HepG2 (cell line): ENCODE results near the gene MIER1. TPM values are rescaled to one million over a fixed set of nuclear protein-coding genes. Genes with fewer than 3 reads are reported as not detected.
A peak's percentile ranks its signal among the peaks of the same experiment; 100 is the strongest.

ENCODE experiments used
- BCL3 ChIP-seq: sonication (generic); formaldehyde crosslinking; IDR thresholded peaks from 2 replicates; pipeline ENCODE4 v1.5.1; 2020; ENCODE audit warnings: mild to moderate bottlenecking, missing genetic modification reagents, moderate library complexity
- CTCF ChIP-seq: sonication (generic); formaldehyde crosslinking; IDR thresholded peaks from 2 replicates; pipeline ENCODE4 v1.5.0; 2020; ENCODE audit warnings: mild to moderate bottlenecking, missing genetic modification reagents, moderate library complexity
- ETV5 ChIP-seq: IDR thresholded peaks from 2 replicates; pipeline ENCODE4 v1.6.1; 2018; ENCODE audit warnings: missing biosample characterization, missing genetic modification reagents, inconsistent platforms, borderline replicate concordance
- HBP1 ChIP-seq: IDR thresholded peaks from 2 replicates; pipeline ENCODE4 v1.6.1; 2016; ENCODE audit warnings: low read depth, control low read depth
- HDAC1 ChIP-seq: sonication (generic); formaldehyde crosslinking; IDR thresholded peaks from 2 replicates; pipeline ENCODE4 v1.5.1; 2020; ENCODE audit warnings: mild to moderate bottlenecking, missing genetic modification reagents
- KAT2B ChIP-seq: fragments of 150-350 bp; IDR thresholded peaks from 2 replicates; pipeline ENCODE4 v1.6.1; 2014; ENCODE audit warnings: low read depth, low read length, borderline replicate concordance
- KDM6A ChIP-seq: IDR thresholded peaks from 2 replicates; pipeline ENCODE4 v1.6.1; 2016; ENCODE audit warnings: low read depth
- MAFG ChIP-seq: sonication (generic); formaldehyde crosslinking; IDR thresholded peaks from 2 replicates; pipeline ENCODE4 v1.5.1; 2020; ENCODE audit warnings: mild to moderate bottlenecking, missing genetic modification reagents
- NKX3-1 ChIP-seq: sonication (generic); formaldehyde crosslinking; IDR thresholded peaks from 2 replicates; pipeline ENCODE4 v1.5.0; 2020; ENCODE audit warnings: missing genetic modification reagents
- NR2F1 ChIP-seq, 2 experiments: fragments of 450-650 bp in 1 of 2; formaldehyde crosslinking in 1 of 2; IDR thresholded peaks; 2 replicates each; pipeline versions ENCODE4 v1.5.0 to v1.6.1; 2016 to 2020; ENCODE audit warnings: mild to moderate bottlenecking in 1 of 2, missing compliant biosample characterization in 1 of 2, missing genetic modification reagents in 1 of 2, moderate library complexity in 1 of 2
- NR2F6 ChIP-seq, 2 experiments: IDR thresholded peaks; 2 replicates each; pipeline ENCODE4 v1.6.1; 2016; ENCODE audit warnings: antibody characterized with exemption in 1 of 2, mild to moderate bottlenecking in 1 of 2
- RAD51 ChIP-seq: fragments of 450-650 bp; IDR thresholded peaks from 2 replicates; pipeline ENCODE4 v1.6.1; 2016; ENCODE audit warnings: borderline replicate concordance
- SOX13 ChIP-seq, 3 experiments: fragments of 450-650 bp in 1 of 3; sonication (generic) in 1 of 3; formaldehyde crosslinking in 1 of 3; IDR thresholded peaks in 2 of 3; conservative IDR thresholded peaks in 1 of 3; 2 replicates each; pipeline versions ENCODE4 v1.5.0 to v1.6.1; 2016 to 2020; ENCODE audit warnings: antibody characterized with exemption in 1 of 3, mild to moderate bottlenecking in 1 of 3, missing compliant biosample characterization in 1 of 3, missing genetic modification reagents in 1 of 3, moderate library complexity in 1 of 3
- TSC22D2 ChIP-seq: sonication (generic); formaldehyde crosslinking; IDR thresholded peaks from 2 replicates; pipeline ENCODE4 v1.5.1; 2020; ENCODE audit warnings: missing genetic modification reagents, mild to moderate bottlenecking, borderline replicate concordance
- YEATS4 ChIP-seq: sonication (generic); formaldehyde crosslinking; IDR thresholded peaks from 2 replicates; pipeline ENCODE4 v1.4.0; 2020; ENCODE audit warnings: missing genetic modification reagents, borderline replicate concordance
- ZBTB42 ChIP-seq: sonication (generic); formaldehyde crosslinking; IDR thresholded peaks from 2 replicates; pipeline ENCODE4 v1.5.0; 2020; ENCODE audit warnings: mild to moderate bottlenecking, missing genetic modification reagents
- ZFY ChIP-seq: sonication (generic); formaldehyde crosslinking; IDR thresholded peaks from 2 replicates; pipeline ENCODE4 v1.4.0; 2020; ENCODE audit warnings: missing genetic modification reagents
- ZNF12 ChIP-seq: sonication (generic); formaldehyde crosslinking; IDR thresholded peaks from 2 replicates; pipeline ENCODE4 v1.5.0; 2020; ENCODE audit warnings: missing genetic modification reagents
- ZNF34 ChIP-seq: sonication (generic); formaldehyde crosslinking; IDR thresholded peaks from 2 replicates; pipeline ENCODE4 v1.4.0; 2020; ENCODE audit warnings: mild to moderate bottlenecking, missing genetic modification reagents, borderline replicate concordance
- ZNF414 ChIP-seq: sonication (generic); formaldehyde crosslinking; IDR thresholded peaks from 2 replicates; pipeline ENCODE4 v1.5.0; 2020; ENCODE audit warnings: missing genetic modification reagents
- ZNF839 ChIP-seq: sonication (generic); formaldehyde crosslinking; IDR thresholded peaks from 2 replicates; pipeline ENCODE4 v1.4.0; 2020; ENCODE audit warnings: missing genetic modification reagents, mild to moderate bottlenecking, borderline replicate concordance
- polyA plus RNA-seq, 8 experiments: library from polyadenylated mRNA; depleted of rRNA in 3 of 8; stranded (reverse) in 7 of 8; unstranded in 1 of 8; fragments of >200 nt; fragmentation: Illumina TruSeq in 4 of 8; extraction: Trizol in 4 of 8; gene quantifications; 2 replicates each; pipeline versions ENCODE4 v1.2.1 to v1.2.3, GENCODE V29; 2011 to 2016; ENCODE audit warnings: low read depth in 4 of 8, missing spikeins in 1 of 8, mixed read lengths in 1 of 8; ENCODE audit not compliant: insufficient read depth in 1 of 8
- total RNA-seq, 5 experiments: library from RNA; depleted of rRNA; stranded (reverse); fragments of >200 nt; fragmentation: Illumina TruSeq; extraction: Trizol; gene quantifications; 2 replicates each; pipeline ENCODE4 v1.2.3, GENCODE V29; 2016; ENCODE audit warnings: low read depth in 1 of 5

Gene MIER1
- total and polyA plus RNA-seq, 2 of the 13 experiments (the other 11 are each of a cell fraction or from before 2014, with no cell fraction given): 7.0 to 30.4 TPM

GRCh38 chr1:66924756-66925557 is at the start of gene MIER1, which contains the start of gene DNAI4 (continued):
- TF ChIP-seq CTCF (CRISPR knock-in tag) (peak; percentile 46), ETV5 (CRISPR knock-in tag) (peak; percentile 92), KAT2B (no peak), HDAC1 (CRISPR knock-in tag) (peak; percentile 90), BCL3 (CRISPR knock-in tag) (peak; percentile 55; the same call in 1 of the 2 replicates), NR2F1 (CRISPR knock-in tag; IDR thresholded peaks at IDR 0.05) (no peak), MAFG (CRISPR knock-in tag) (no peak), YEATS4 (CRISPR knock-in tag) (peak; percentile 54), ZNF34 (CRISPR knock-in tag) (0 out of 2 replicates have a peak, but pooled peaks have one; percentile 50), ZBTB42 (no peak), ZNF414 (CRISPR knock-in tag) (peak; percentile 97), NKX3-1 (CRISPR knock-in tag) (no peak), RAD51 (no peak), ZNF12 (CRISPR knock-in tag) (no peak), TSC22D2 (peak; percentile 35; the same call in 1 of the 2 replicates), ZFY (CRISPR knock-in tag) (peak; percentile 69), KDM6A (no peak), NR2F6 (IDR thresholded peaks at IDR 0.05) (no peak), NR2F6 (CRISPR knock-in tag; IDR thresholded peaks at IDR 0.05) (peak; percentile 6; the same call in 1 of the 2 replicates), ZNF839 (no peak), HBP1 (CRISPR knock-in tag) (peak; percentile 69; the same call in 1 of the 2 replicates), SOX13 (IDR thresholded peaks at IDR 0.05) (no peak), SOX13 (CRISPR knock-in tag; conservative IDR thresholded peaks at IDR 0.05 in 1 of 2, IDR thresholded peaks at IDR 0.05 in 1 of 2) (no peak; a peak in 1 of 4 replicates)
